HepG2 (cell line): ENCODE results near the gene DLL1. TPM values are rescaled to one million over a fixed set of nuclear protein-coding genes. Genes with fewer than 3 reads are reported as not detected.
A peak's percentile ranks its signal among the peaks of the same experiment; 100 is the strongest.

Experiments used
- EP300 ChIP-seq, 3 experiments: sonication (generic) in 1 of 3; formaldehyde crosslinking in 1 of 3; IDR thresholded peaks; 2 replicates each; pipeline versions ENCODE4 v1.5.1 to v1.6.1; 2011 to 2020; ENCODE audit warnings: low read depth in 2 of 3, low read length in 2 of 3, borderline replicate concordance in 1 of 3, improper control_type of control experiment in 1 of 3, mild to moderate bottlenecking in 1 of 3, missing genetic modification reagents in 1 of 3, moderate library complexity in 1 of 3
- FOSL1 ChIP-seq: sonication (generic); formaldehyde crosslinking; IDR thresholded peaks from 2 replicates; pipeline ENCODE4 v1.9.0; 2021; ENCODE audit warnings: missing genetic modification reagents, borderline replicate concordance
- HNRNPL ChIP-seq: fragments of 200-400 bp; formaldehyde crosslinking; IDR thresholded peaks from 2 replicates; pipeline ENCODE4 v1.6.1; 2017; ENCODE audit warnings: mild to moderate bottlenecking, low read depth, low read length
- JUND ChIP-seq: sonication (generic); formaldehyde crosslinking; IDR thresholded peaks from 2 replicates; pipeline ENCODE4 v1.8.0; 2022; ENCODE audit warnings: mild to moderate bottlenecking, missing genetic modification reagents
- MAX ChIP-seq: IDR thresholded peaks from 2 replicates; pipeline ENCODE4 v1.6.1; 2012; ENCODE audit warnings: inconsistent platforms
- NFAT5 ChIP-seq: sonication (generic); formaldehyde crosslinking; IDR thresholded peaks from 2 replicates; pipeline ENCODE4 v1.4.0; 2020; ENCODE audit warnings: missing genetic modification reagents
- NFYC ChIP-seq: IDR thresholded peaks from 2 replicates; pipeline ENCODE4 v1.6.1; 2016; ENCODE audit warnings: missing genetic modification reagents, missing compliant biosample characterization
- NKX3-1 ChIP-seq: sonication (generic); formaldehyde crosslinking; IDR thresholded peaks from 2 replicates; pipeline ENCODE4 v1.5.0; 2020; ENCODE audit warnings: missing genetic modification reagents
- SCMH1 ChIP-seq: sonication (generic); formaldehyde crosslinking; IDR thresholded peaks from 2 replicates; pipeline ENCODE4 v1.9.0; 2021; ENCODE audit warnings: missing genetic modification reagents, mild to moderate bottlenecking, borderline replicate concordance
- ZBTB1 ChIP-seq: sonication (generic); formaldehyde crosslinking; IDR thresholded peaks from 2 replicates; pipeline ENCODE4 v1.4.0; 2020; ENCODE audit warnings: missing genetic modification reagents, borderline replicate concordance
- ZNF317 ChIP-seq: sonication (generic); formaldehyde crosslinking; IDR thresholded peaks from 2 replicates; pipeline ENCODE4 v1.5.0; 2020; ENCODE audit warnings: mild to moderate bottlenecking, missing genetic modification reagents
- ZNF549 ChIP-seq: sonication (generic); formaldehyde crosslinking; IDR thresholded peaks from 2 replicates; pipeline ENCODE4 v1.5.0; 2020; ENCODE audit warnings: missing genetic modification reagents
- ZNF607 ChIP-seq: sonication (generic); formaldehyde crosslinking; IDR thresholded peaks from 2 replicates; pipeline ENCODE4 v1.5.1; 2020; ENCODE audit warnings: missing genetic modification reagents, mild to moderate bottlenecking, borderline replicate concordance
- ZNF7 ChIP-seq: IDR thresholded peaks from 2 replicates; pipeline ENCODE4 v1.6.1; 2016; ENCODE audit warnings: missing biosample characterization, missing genetic modification reagents
- ZNF749 ChIP-seq: sonication (generic); formaldehyde crosslinking; IDR thresholded peaks from 2 replicates; pipeline ENCODE4 v1.8.0; 2022; ENCODE audit warnings: mild to moderate bottlenecking, missing genetic modification reagents, moderate library complexity, borderline replicate concordance
- polyA plus RNA-seq, 8 experiments: library from polyadenylated mRNA; depleted of rRNA in 3 of 8; stranded (reverse) in 7 of 8; unstranded in 1 of 8; fragments of >200 nt; fragmentation: Illumina TruSeq in 4 of 8; extraction: Trizol in 4 of 8; gene quantifications; 2 replicates each; pipeline versions ENCODE4 v1.2.1 to v1.2.3, GENCODE V29; 2011 to 2016; ENCODE audit warnings: low read depth in 4 of 8, missing spikeins in 1 of 8, mixed read lengths in 1 of 8; ENCODE audit not compliant: insufficient read depth in 1 of 8
- total RNA-seq, 5 experiments: library from RNA; depleted of rRNA; stranded (reverse); fragments of >200 nt; fragmentation: Illumina TruSeq; extraction: Trizol; gene quantifications; 2 replicates each; pipeline ENCODE4 v1.2.3, GENCODE V29; 2016; ENCODE audit warnings: low read depth in 1 of 5
- TF ChIP-seq, protein P1 (sequence below): sonication (generic); formaldehyde crosslinking; IDR thresholded peaks from 2 replicates; pipeline ENCODE4 v1.4.0; 2020; ENCODE audit warnings: mild to moderate bottlenecking, low read depth, missing genetic modification reagents
- TF ChIP-seq, protein P2 (sequence below): sonication (generic); formaldehyde crosslinking; IDR thresholded peaks from 2 replicates; pipeline ENCODE4 v1.5.1; 2020; ENCODE audit warnings: mild to moderate bottlenecking, missing genetic modification reagents

DLL1 gene
- total and polyA plus RNA-seq, 2 of the 13 experiments (the other 11 are each of a cell fraction or from before 2014, with no cell fraction given) = not detected

- TF ChIP-seq ZNF607 (CRISPR knock-in tag) (peak; percentile 89), ZNF749 (peak; percentile 58), JUND (0 out of 2 replicates have a peak, but pooled peaks have one; percentile 37), ZBTB1 (0 out of 2 replicates have a peak, but pooled peaks have one; percentile 30), EP300 (IDR thresholded peaks at IDR 0.05; ENCODE audit: low read depth in 2 of 2, low read length in 2 of 2) (0 out of 4 replicates have a peak, but pooled peaks of 1 of the 2 experiments have one; percentile 10), EP300 (CRISPR knock-in tag; IDR thresholded peaks at IDR 0.05; ENCODE audit: borderline replicate concordance) (peak; percentile 20; the same call in 1 of the 2 replicates), ZNF7 (no peak), MAX (peak; percentile 81; the same call in 1 of the 2 replicates), NFAT5 (CRISPR knock-in tag) (no peak; the same call in 1 of the 2 replicates), SCMH1 (CRISPR knock-in tag) (no peak), ZNF317 (CRISPR knock-in tag) (peak; percentile 78; the same call in 1 of the 2 replicates), FOSL1 (0 out of 2 replicates have a peak, but pooled peaks have one; percentile 24), NKX3-1 (peak; percentile 96), NFYC (CRISPR knock-in tag) (peak; percentile 59), ZNF549 (CRISPR knock-in tag) (no peak; the same call in 1 of the 2 replicates), HNRNPL (no peak)
- TF ChIP-seq, protein P1, sequence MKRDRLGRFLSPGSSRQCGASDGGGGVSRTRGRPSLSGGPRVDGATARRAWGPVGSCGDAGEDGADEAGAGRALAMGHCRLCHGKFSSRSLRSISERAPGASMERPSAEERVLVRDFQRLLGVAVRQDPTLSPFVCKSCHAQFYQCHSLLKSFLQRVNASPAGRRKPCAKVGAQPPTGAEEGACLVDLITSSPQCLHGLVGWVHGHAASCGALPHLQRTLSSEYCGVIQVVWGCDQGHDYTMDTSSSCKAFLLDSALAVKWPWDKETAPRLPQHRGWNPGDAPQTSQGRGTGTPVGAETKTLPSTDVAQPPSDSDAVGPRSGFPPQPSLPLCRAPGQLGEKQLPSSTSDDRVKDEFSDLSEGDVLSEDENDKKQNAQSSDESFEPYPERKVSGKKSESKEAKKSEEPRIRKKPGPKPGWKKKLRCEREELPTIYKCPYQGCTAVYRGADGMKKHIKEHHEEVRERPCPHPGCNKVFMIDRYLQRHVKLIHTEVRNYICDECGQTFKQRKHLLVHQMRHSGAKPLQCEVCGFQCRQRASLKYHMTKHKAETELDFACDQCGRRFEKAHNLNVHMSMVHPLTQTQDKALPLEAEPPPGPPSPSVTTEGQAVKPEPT (CRISPR knock-in tag) = peak; percentile 82; the same call in 1 of the 2 replicates
- TF ChIP-seq, protein P2, sequence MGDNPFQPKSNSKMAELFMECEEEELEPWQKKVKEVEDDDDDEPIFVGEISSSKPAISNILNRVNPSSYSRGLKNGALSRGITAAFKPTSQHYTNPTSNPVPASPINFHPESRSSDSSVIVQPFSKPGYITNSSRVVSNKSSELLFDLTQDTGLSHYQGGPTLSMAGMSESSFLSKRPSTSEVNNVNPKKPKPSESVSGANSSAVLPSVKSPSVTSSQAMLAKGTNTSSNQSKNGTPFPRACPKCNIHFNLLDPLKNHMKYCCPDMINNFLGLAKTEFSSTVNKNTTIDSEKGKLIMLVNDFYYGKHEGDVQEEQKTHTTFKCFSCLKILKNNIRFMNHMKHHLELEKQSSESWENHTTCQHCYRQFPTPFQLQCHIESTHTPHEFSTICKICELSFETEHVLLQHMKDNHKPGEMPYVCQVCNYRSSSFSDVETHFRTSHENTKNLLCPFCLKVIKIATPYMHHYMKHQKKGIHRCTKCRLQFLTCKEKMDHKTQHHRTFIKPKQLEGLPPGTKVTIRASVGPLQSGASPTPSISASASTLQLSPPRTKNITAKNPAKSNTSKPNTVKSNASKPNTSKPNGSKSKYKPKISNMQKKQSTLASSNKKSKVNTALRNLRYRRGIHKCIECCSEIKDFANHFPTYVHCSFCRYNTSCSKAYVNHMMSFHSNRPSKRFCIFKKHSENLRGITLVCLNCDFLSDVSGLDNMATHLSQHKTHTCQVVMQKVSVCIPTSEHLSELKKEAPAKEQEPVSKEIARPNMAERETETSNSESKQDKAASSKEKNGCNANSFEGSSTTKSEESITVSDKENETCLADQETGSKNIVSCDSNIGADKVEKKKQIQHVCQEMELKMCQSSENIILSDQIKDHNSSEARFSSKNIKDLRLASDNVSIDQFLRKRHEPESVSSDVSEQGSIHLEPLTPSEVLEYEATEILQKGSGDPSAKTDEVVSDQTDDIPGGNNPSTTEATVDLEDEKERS (CRISPR knock-in tag) = peak; percentile 75; the same call in 1 of the 2 replicates
Measured at GRCh38 chr6:170306324-170307079, 15.6 kb upstream of the DLL1 start, which contains the start of gene FAM120B (continued).
